Stomach smooth muscle (tissue), 2 donors: Measurements from ENCODE around the gene BRMS1L.

Experiments
- H3K27ac ChIP-seq: one replicate; pipeline ENCODE4 v1.7.0; 2013; ENCODE audit warnings: mild to moderate bottlenecking, low read length, inconsistent platforms
- H3K27me3 ChIP-seq, 2 donors: one replicate each; pipeline ENCODE4 v1.7.0; 2013; ENCODE audit warnings: low read length in 2 of 2; ENCODE audit not compliant: insufficient read depth in 2 of 2, control insufficient read depth in 1 of 2
- H3K36me3 ChIP-seq, 2 donors: one replicate each; pipeline ENCODE4 v1.7.0; 2013; ENCODE audit warnings: low read length in 2 of 2; ENCODE audit not compliant: control insufficient read depth in 2 of 2, insufficient read depth in 2 of 2
- H3K4me1 ChIP-seq: one replicate; pipeline ENCODE4 v1.7.0; 2013; ENCODE audit warnings: low read length; ENCODE audit not compliant: control insufficient read depth, insufficient read depth
- H3K4me3 ChIP-seq, 2 donors: one replicate each; pipeline ENCODE4 v1.7.0; 2013; ENCODE audit warnings: low read length in 2 of 2
- H3K9ac ChIP-seq, 2 donors: one replicate each; pipeline ENCODE4 v1.7.0; 2013; ENCODE audit warnings: low read length in 2 of 2, mild to moderate bottlenecking in 1 of 2
- H3K9me3 ChIP-seq, 2 donors: one replicate each; pipeline ENCODE4 v1.7.0; 2013; ENCODE audit warnings: low read length in 2 of 2; ENCODE audit not compliant: control insufficient read depth in 2 of 2
- donor health status: healthy.
- donor health status: Pancreatic carcinoma.

BRMS1L gene

GRCh38 chr14:35849122-35849521 lies 23.0 kb downstream of the BRMS1L start:
- H3K27me3 ChIP-seq = no peaks in the 10 kb centered on the region
- H3K36me3 ChIP-seq = peaks cover 2 to 7% of the 10 kb centered on the region in 2 donors
- H3K9me3 ChIP-seq = peaks cover 0 to 4% of the 10 kb centered on the region in 2 donors
- H3K4me3 ChIP-seq = no peak overlapping the region
- H3K4me1 ChIP-seq = no peaks in the 10 kb centered on the region
- no peak overlapping the region for H3K27ac ChIP-seq
- no peak overlapping the region for H3K9ac ChIP-seq

GRCh38 chr14:35851823-35852222 lies 25.7 kb downstream of the BRMS1L start:
- Histone ChIP-seq H3K27ac (no peak overlapping the region), H3K9ac (no peak overlapping the region), H3K27me3 (no peaks in the 10 kb centered on the region), H3K4me1 (no peaks in the 10 kb centered on the region), H3K36me3 (peaks cover 0 to 3% of the 10 kb centered on the region in 2 donors), H3K4me3 (no peak overlapping the region), H3K9me3 (peaks cover 0 to 4% of the 10 kb centered on the region in 2 donors)

- Histone ChIP-seq H3K4me3 (no peak overlapping the region), H3K27me3 (no peaks in the 10 kb centered on the region), H3K4me1 (no peaks in the 10 kb centered on the region), H3K36me3 (peaks cover 0 to 3% of the 10 kb centered on the region in 2 donors), H3K9me3 (peaks cover 0 to 4% of the 10 kb centered on the region in 2 donors), H3K27ac (no peak overlapping the region), H3K9ac (no peak overlapping the region)
Observed at GRCh38 chr14:35853225-35853624, 27.1 kb downstream of the BRMS1L start.

- Histone ChIP-seq H3K27ac (no peak overlapping the region), H3K27me3 (no peaks in the 10 kb centered on the region), H3K4me3 (no peak overlapping the region), H3K9ac (no peak overlapping the region), H3K36me3 (peaks cover 0 to 6% of the 10 kb centered on the region in 2 donors), H3K4me1 (no peaks in the 10 kb centered on the region), H3K9me3 (peaks cover 0 to 4% of the 10 kb centered on the region in 2 donors)
Observed at GRCh38 chr14:35854696-35855270, 28.6 kb downstream of the BRMS1L start.

- Histone ChIP-seq H3K36me3 (peaks cover 0 to 6% of the 10 kb centered on the region in 2 donors), H3K9ac (no peak overlapping the region)
Observed at GRCh38 chr14:35855876-35856481, 29.8 kb downstream of the BRMS1L start.

GRCh38 chr14:35858521-35859209 lies 32.5 kb downstream of the BRMS1L start:
- Histone ChIP-seq H3K27ac (no peak overlapping the region), H3K9me3 (no peaks in the 10 kb centered on the region), H3K9ac (no peak overlapping the region), H3K27me3 (no peaks in the 10 kb centered on the region), H3K4me3 (no peak overlapping the region), H3K4me1 (no peaks in the 10 kb centered on the region), H3K36me3 (peaks cover 0 to 6% of the 10 kb centered on the region in 2 donors)

More at GRCh38 chr14:35855876-35856481, 29.8 kb downstream of the BRMS1L start:
- Histone ChIP-seq H3K4me3 (no peak overlapping the region), H3K9me3 (peaks cover 0 to 4% of the 10 kb centered on the region in 2 donors), H3K4me1 (no peaks in the 10 kb centered on the region), H3K27ac (no peak overlapping the region), H3K27me3 (no peaks in the 10 kb centered on the region)

GRCh38 chr14:35861204-35861868 lies 35.2 kb downstream of the BRMS1L start:
- no peaks in the 10 kb centered on the region for H3K27me3 ChIP-seq
- no peaks in the 10 kb centered on the region for H3K9me3 ChIP-seq
- no peak overlapping the region for H3K27ac ChIP-seq
- H3K4me3 ChIP-seq = no peak overlapping the region
- no peak overlapping the region for H3K9ac ChIP-seq
- no peaks in the 10 kb centered on the region for H3K4me1 ChIP-seq
- H3K36me3 ChIP-seq = peaks cover 5 to 6% of the 10 kb centered on the region in 2 donors

- no peak overlapping the region for H3K9ac ChIP-seq
- H3K27ac ChIP-seq = no peak overlapping the region
- no peaks in the 10 kb centered on the region for H3K4me1 ChIP-seq
- H3K27me3 ChIP-seq = no peaks in the 10 kb centered on the region
- H3K4me3 ChIP-seq = no peak overlapping the region
- H3K9me3 ChIP-seq = no peaks in the 10 kb centered on the region
- peaks cover 3 to 5% of the 10 kb centered on the region in 2 donors for H3K36me3 ChIP-seq
Observed at GRCh38 chr14:35865611-35866324, 39.6 kb downstream of the BRMS1L start.

- H3K9ac ChIP-seq = no peak overlapping the region
- H3K27ac ChIP-seq = no peak overlapping the region
- no peak overlapping the region for H3K4me3 ChIP-seq
- H3K36me3 ChIP-seq = peaks cover 3 to 5% of the 10 kb centered on the region in 2 donors
- no peaks in the 10 kb centered on the region for H3K9me3 ChIP-seq
- H3K4me1 ChIP-seq = no peaks in the 10 kb centered on the region
- H3K27me3 ChIP-seq = no peaks in the 10 kb centered on the region
Observed at GRCh38 chr14:35866595-35867279, 40.6 kb downstream of the BRMS1L start.

- H3K9ac ChIP-seq = no peak overlapping the region
- no peaks in the 10 kb centered on the region for H3K27me3 ChIP-seq
- H3K27ac ChIP-seq = no peak overlapping the region
- peaks cover 3 to 5% of the 10 kb centered on the region in 2 donors for H3K36me3 ChIP-seq
- no peak overlapping the region for H3K4me3 ChIP-seq
- no peaks in the 10 kb centered on the region for H3K9me3 ChIP-seq
- no peaks in the 10 kb centered on the region for H3K4me1 ChIP-seq
Observed at GRCh38 chr14:35867280-35867629, 41.1 kb downstream of the BRMS1L start.
